Measurements from ENCODE around the gene SEC61A2.
"Not testable (repeated sequence)": the region's sequence is repeated elsewhere in the genome, so short reads cannot be mapped to it uniquely, and the experiment has no call there.

Gene SEC61A2

GRCh38 chr10:12162927-12163326 is 33.5 kb downstream of the SEC61A2 start:
- DNase-seq: no peak

GRCh38 chr10:12164085-12164484 is 34.6 kb downstream of the SEC61A2 start:
- DNase-seq: no peak

- no peak for DNase-seq
Observed at GRCh38 chr10:12165036-12165435, 35.6 kb downstream of the SEC61A2 start.

- no peak for DNase-seq
Observed at GRCh38 chr10:12165999-12166775, 36.7 kb downstream of the SEC61A2 start.

- not testable (repeated sequence) for DNase-seq
Observed at GRCh38 chr10:12171512-12171911, 42.0 kb downstream of the SEC61A2 start.

GRCh38 chr10:12177642-12178041 is 48.2 kb downstream of the SEC61A2 start:
- no peak for DNase-seq

- no peak for DNase-seq
Observed at GRCh38 chr10:12179606-12180170, 50.2 kb downstream of the SEC61A2 start.

GRCh38 chr10:12180221-12180974 is 50.9 kb downstream of the SEC61A2 start:
- peak; percentile 47 for DNase-seq

- DNase-seq: no peak
Observed at GRCh38 chr10:12181065-12181775, 51.7 kb downstream of the SEC61A2 start.

GRCh38 chr10:12184165-12184564 is 54.7 kb downstream of the SEC61A2 start:
- peak; percentile 22 for DNase-seq

- DNase-seq: no peak
Observed at GRCh38 chr10:12186323-12186722, 56.8 kb downstream of the SEC61A2 start.

GRCh38 chr10:12187321-12187905 is 57.9 kb downstream of the SEC61A2 start:
- no peak for DNase-seq

GRCh38 chr10:12188656-12189055 is 59.2 kb downstream of the SEC61A2 start:
- no peak for DNase-seq

- DNase-seq: no peak
Observed at GRCh38 chr10:12189426-12189825, 59.9 kb downstream of the SEC61A2 start.

- no peak for DNase-seq
Observed at GRCh38 chr10:12191715-12192114, 62.2 kb downstream of the SEC61A2 start.

GRCh38 chr10:12193193-12193592 is 63.7 kb downstream of the SEC61A2 start:
- DNase-seq: no peak

GRCh38 chr10:12194752-12195271 is 65.3 kb downstream of the SEC61A2 start:
- no peak for DNase-seq

GRCh38 chr10:12195281-12195602 is 65.8 kb downstream of the SEC61A2 start:
- DNase-seq: no peak

- DNase-seq: peak; percentile 94
Observed at GRCh38 chr10:12195603-12196506, 66.4 kb downstream of the SEC61A2 start, which contains the start of the genes CDC123 and NUDT5. CDC123 (plus strand) TSS chr10:12196188; CDS start chr10:12196246, 58 bp downstream. NUDT5 (minus strand) TSS chr10:12195891; CDS start chr10:12186291, 9,600 bp downstream.

GRCh38 chr10:12196531-12197211 is 67.2 kb downstream of the SEC61A2 start:
- DNase-seq: no peak

- DNase-seq: no peak
Observed at GRCh38 chr10:12198156-12198555, 68.7 kb downstream of the SEC61A2 start.
